ENCODE data around the gene FKBP5. TPM values are rescaled to one million over a fixed set of nuclear protein-coding genes. Genes with fewer than 3 reads are reported as not detected.

Gene FKBP5
- total and polyA plus RNA-seq, 9 of the 15 experiments (the other 6 are each of a cell fraction or from before 2014, with no cell fraction given): 32.7 to 151 (median 75.0) TPM

- TF ChIP-seq CREB5 (CRISPR knock-in tag; IDR thresholded peaks at IDR 0.05) (no peak), ZNF224 (CRISPR knock-in tag; IDR thresholded peaks at IDR 0.05) (no peak), PREB (CRISPR knock-in tag; IDR thresholded peaks at IDR 0.05) (no peak), POLR3G (IDR thresholded peaks at IDR 0.05; ENCODE audit: extremely low read depth, insufficient read length, insufficient replicate concordance) (no peak), IRF9 (tag; IDR thresholded peaks at IDR 0.05) (no peak), ARNT (IDR thresholded peaks at IDR 0.05) (peak in 1 of 2 experiments; percentile 51; a peak in 1 of 4 replicates), ZNF146 (CRISPR knock-in tag; IDR thresholded peaks at IDR 0.05; ENCODE audit: unreplicated experiment) (no peak), ARHGAP35 (IDR thresholded peaks at IDR 0.05; ENCODE audit: partially characterized antibody) (peak; percentile 32), ZNF407 (IDR thresholded peaks at IDR 0.05; ENCODE audit: low read depth) (no peak), TBP (optimal IDR thresholded peaks at IDR 0.05; ENCODE audit: low read depth, low read length) (peak; percentile 82), RUNX1 (IDR thresholded peaks at IDR 0.05; ENCODE audit: low read depth) (peak; percentile 54; the same call in 1 of the 2 replicates), XRCC3 (IDR thresholded peaks at IDR 0.05) (no peak), ZNF174 (CRISPR knock-in tag; IDR thresholded peaks at IDR 0.05) (no peak), ESRRB (CRISPR knock-in tag; IDR thresholded peaks at IDR 0.05; ENCODE audit: borderline replicate concordance) (no peak), LARP7 (IDR thresholded peaks at IDR 0.05) (peak; percentile 88; the same call in 1 of the 2 replicates)
Observed at GRCh38 chr6:35727935-35728682, 39.4 kb upstream of the FKBP5 start (continued).
